ENCODE results near the gene TDRD5.

DNA sequence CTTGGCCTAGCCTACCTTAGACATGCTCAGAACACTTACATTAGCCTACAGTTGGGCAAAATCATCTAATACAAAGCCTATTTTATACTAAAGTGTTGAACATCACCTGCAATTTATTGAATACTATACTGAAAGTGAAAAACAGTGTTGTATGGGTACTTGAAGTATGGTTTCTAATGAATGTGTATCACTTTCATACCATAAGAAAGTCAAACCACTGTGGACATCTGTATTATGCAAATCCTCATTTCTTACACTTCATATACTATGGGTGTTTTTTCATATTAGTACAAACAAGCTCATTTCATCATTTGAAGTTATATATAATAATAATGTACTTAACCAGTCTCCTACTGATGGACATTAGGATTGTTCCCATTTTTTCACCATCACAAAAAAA is 41.2 kb downstream of the TDRD5 start:
- no peak for TF ChIP-seq POLR2AphosphoS5 (IDR thresholded peaks at IDR 0.05)
- TF ChIP-seq POLR2A (IDR thresholded peaks at IDR 0.05): no peak
